Upper lobe of left lung (tissue), 6 donors: Measurements from ENCODE around the gene SF3B6. TPM values are rescaled to one million over a fixed set of nuclear protein-coding genes. Genes with fewer than 3 reads are reported as not detected.

ENCODE experiments used
- ATAC-seq, 2 donors: fragments of 200-7000 bp; cut with Tn5 transposase; one replicate each; pipeline ENCODE4 v1.9.1; 2022; ENCODE audit warnings: mild to moderate bottlenecking in 2 of 2, moderate library complexity in 2 of 2; ENCODE audit not compliant: low FRiP score in 2 of 2
- DNase-seq, 2 donors: peaks; one replicate each; pipeline ENCODE4 v3.0.0-alpha.2; 2019 to 2020
- H3K27ac ChIP-seq, 4 donors: fragments of 200-600 bp; sonication (generic); one replicate each; pipeline ENCODE4 v1.5.1; 2016 to 2019
- H3K27me3 ChIP-seq, 4 donors: fragments of 200-600 bp; sonication (generic); one replicate each; pipeline ENCODE4 v1.5.1; 2017 to 2019
- H3K36me3 ChIP-seq, 4 donors: fragments of 200-600 bp; sonication (generic); one replicate each; pipeline ENCODE4 v1.5.1; 2016 to 2019
- H3K4me1 ChIP-seq, 4 donors: fragments of 200-600 bp; sonication (generic); one replicate each; pipeline ENCODE4 v1.5.1; 2018 to 2019
- H3K4me3 ChIP-seq, 4 donors: fragments of 200-600 bp; sonication (generic); one replicate each; pipeline ENCODE4 v1.5.1; 2017 to 2019; ENCODE audit warnings: mild to moderate bottlenecking in 2 of 4, moderate library complexity in 1 of 4
- H3K9me3 ChIP-seq, 4 donors: fragments of 200-600 bp; sonication (generic); one replicate each; pipeline ENCODE4 v1.5.1; 2018 to 2019
- EP300 ChIP-seq, 4 donors: sonication (generic); formaldehyde crosslinking; IDR thresholded peaks; one replicate each; pipeline ENCODE4 v1.5.1; 2017; ENCODE audit warnings: antibody characterized with exemption in 4 of 4, control low read depth in 2 of 4
- POLR2A ChIP-seq, 4 donors: fragments of 450-650 bp; IDR thresholded peaks; one replicate each; pipeline ENCODE4 v1.5.1; 2016 to 2017; ENCODE audit warnings: antibody characterized with exemption in 4 of 4, mild to moderate bottlenecking in 2 of 4
- POLR2AphosphoS5 ChIP-seq, 2 donors: sonication (generic); formaldehyde crosslinking; IDR thresholded peaks; one replicate each; pipeline ENCODE4 v1.5.1; 2017; ENCODE audit warnings: antibody characterized with exemption in 2 of 2
- WGBS, 2 donors: methylation state at CpG; one replicate each; pipeline ENCODE4 v1.1.5; 2017 to 2018; 5-methylcytosine and 5-hydroxymethylcytosine counted together
- total RNA-seq, 6 donors: library from RNA; depleted of rRNA in 4 of 6; stranded (reverse); fragments of >200 nt in 4 of 6; gene quantifications; one replicate each; pipeline versions ENCODE4 v1.1.0 to v1.2.1, GENCODE V29; 2016 to 2021
- TF ChIP-seq, protein P1 (sequence below), 6 experiments: fragments of 450-650 bp in 4 of 6; fragments of 200-600 bp in 2 of 6; sonication (generic) in 2 of 6; IDR thresholded peaks; one replicate each; pipeline ENCODE4 v1.5.1; 2016 to 2019; ENCODE audit warnings: antibody characterized with exemption in 6 of 6
- donor health status: DM: no; HTN: no; CAD: no; lungs with moderate emphysema.
- donor health status: DM: no; HTN: yes; CAD: no; lungs with severe emphysema.

The SF3B6 gene
- total RNA-seq, 6 donors from 2014 or later, result 38.8 to 93.7 (median 64.7) TPM

DNA sequence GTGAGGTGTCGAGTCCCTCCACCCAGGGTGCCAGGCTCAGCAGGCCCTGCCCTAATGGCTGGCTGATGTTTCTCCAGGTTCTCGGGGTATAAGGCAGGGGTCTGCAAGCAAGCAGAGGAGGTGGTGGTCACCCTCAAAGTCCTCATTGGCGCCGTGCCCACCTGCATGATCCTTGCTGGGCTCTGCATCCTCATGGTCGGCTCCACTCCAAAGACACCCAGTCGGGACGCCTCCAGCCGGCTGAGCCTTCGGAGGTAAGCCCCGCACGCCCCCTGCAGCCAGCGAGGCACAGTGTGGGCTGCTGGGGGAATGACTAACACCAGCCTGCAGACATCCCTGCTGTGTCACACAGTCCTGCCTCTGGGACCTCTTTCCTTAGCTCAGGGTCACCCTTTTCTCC is 52.1 kb downstream of the SF3B6 start:
- peak in 1 of 2 donors; percentile 61 for DNase-seq
- no peaks in the 10 kb centered on the region for H3K4me1 ChIP-seq
- H3K36me3 ChIP-seq, result peaks cover 0 to 34% (median 12%) of the 10 kb centered on the region in 4 donors

DNA sequence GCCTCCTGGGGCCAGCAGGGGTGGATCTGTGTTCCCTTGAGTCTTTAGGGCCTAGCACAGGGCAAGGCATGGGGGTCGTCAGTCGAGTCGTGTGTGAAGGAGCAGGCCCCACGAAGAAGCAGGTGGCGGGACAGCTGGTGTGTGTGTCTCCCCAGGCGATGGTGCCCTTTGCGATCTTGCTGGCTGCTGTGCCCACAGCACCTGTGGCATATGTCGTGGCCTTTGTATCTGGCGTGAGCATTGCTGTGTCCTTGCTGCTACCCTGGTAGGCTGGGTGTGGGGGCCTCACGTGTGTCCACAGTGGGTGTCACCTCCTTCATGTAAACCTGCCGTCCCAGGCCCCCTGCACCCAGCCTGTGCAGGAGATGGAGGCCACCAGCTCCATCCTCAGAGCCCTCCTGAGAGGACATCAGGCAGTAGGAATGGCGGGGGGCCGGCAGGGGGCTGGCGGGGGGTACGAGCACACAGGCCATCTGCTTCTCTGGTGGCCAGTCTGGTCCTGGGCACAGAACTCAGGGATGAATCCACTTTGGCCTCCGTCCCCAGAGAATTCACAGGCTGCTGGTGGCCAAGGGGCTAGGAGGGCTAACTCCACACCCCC is 53.1 kb downstream of the SF3B6 start:
- peak in 1 of 2 donors; percentile 60 for DNase-seq
- 83 to 90% methylated on average over 8 to 16 of the region's 16 CpGs for WGBS, 2 donors
- TF ChIP-seq POLR2AphosphoS5 (IDR thresholded peaks at IDR 0.05), result no peak
- TF ChIP-seq POLR2A (IDR thresholded peaks at IDR 0.05), result no peak
- TF ChIP-seq, protein P1, sequence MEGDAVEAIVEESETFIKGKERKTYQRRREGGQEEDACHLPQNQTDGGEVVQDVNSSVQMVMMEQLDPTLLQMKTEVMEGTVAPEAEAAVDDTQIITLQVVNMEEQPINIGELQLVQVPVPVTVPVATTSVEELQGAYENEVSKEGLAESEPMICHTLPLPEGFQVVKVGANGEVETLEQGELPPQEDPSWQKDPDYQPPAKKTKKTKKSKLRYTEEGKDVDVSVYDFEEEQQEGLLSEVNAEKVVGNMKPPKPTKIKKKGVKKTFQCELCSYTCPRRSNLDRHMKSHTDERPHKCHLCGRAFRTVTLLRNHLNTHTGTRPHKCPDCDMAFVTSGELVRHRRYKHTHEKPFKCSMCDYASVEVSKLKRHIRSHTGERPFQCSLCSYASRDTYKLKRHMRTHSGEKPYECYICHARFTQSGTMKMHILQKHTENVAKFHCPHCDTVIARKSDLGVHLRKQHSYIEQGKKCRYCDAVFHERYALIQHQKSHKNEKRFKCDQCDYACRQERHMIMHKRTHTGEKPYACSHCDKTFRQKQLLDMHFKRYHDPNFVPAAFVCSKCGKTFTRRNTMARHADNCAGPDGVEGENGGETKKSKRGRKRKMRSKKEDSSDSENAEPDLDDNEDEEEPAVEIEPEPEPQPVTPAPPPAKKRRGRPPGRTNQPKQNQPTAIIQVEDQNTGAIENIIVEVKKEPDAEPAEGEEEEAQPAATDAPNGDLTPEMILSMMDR (IDR thresholded peaks at IDR 0.05), result no peak
- TF ChIP-seq EP300 (IDR thresholded peaks at IDR 0.05), result no peak
- Histone ChIP-seq H3K36me3 (peaks cover 0 to 32% (median 12%) of the 10 kb centered on the region in 4 donors), H3K4me3 (no peak overlapping the region), H3K27ac (no peak overlapping the region), H3K9me3 (no peaks in the 10 kb centered on the region), H3K4me1 (no peaks in the 10 kb centered on the region), H3K27me3 (no peaks in the 10 kb centered on the region)
- ATAC-seq, result no peak

More for the DNA sequence above, 52.1 kb downstream of the SF3B6 start:
- TF ChIP-seq POLR2AphosphoS5 (IDR thresholded peaks at IDR 0.05), result no peak
- TF ChIP-seq POLR2A (IDR thresholded peaks at IDR 0.05), result no peak
- TF ChIP-seq EP300 (IDR thresholded peaks at IDR 0.05), result no peak
- TF ChIP-seq, protein P1 (IDR thresholded peaks at IDR 0.05), result no peak
- WGBS, 2 donors, result 76 to 78% methylated on average over 10 to 12 of the region's 12 CpGs
- no peaks in the 10 kb centered on the region for H3K9me3 ChIP-seq
- H3K27ac ChIP-seq, result no peak overlapping the region
- H3K4me3 ChIP-seq, result no peak overlapping the region
- no peak for ATAC-seq
- H3K27me3 ChIP-seq, result no peaks in the 10 kb centered on the region

DNA sequence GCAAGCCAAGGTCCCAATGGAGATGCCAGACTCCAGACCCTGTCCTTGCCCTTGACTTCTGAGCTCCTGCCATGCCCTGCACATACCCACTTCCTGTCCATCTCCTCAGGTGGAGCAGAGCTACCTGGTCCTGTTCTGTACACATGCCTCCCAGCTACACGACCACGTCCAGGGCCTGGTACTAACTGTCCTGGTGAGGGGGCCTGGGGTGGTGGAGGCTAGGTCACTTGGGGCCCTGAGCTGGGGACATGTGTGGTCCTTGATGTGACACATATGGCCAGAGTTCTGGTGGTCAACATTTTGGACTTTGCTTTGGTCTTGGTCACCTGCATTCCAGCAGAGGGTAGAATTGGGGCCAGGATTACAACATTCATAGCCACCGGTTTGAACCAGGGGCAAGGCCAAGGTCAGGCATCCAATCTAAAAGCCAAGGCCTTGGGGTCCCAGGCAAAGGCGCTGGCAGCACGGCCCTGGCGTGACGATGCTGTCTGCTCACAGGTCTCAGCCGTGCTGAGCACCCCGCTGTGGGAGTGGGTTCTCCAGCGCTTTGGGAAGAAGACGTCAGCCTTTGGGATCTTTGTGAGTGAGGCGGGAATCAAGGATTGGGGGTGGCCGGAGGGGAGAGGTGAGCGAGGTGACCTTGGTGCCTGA is 53.7 kb downstream of the SF3B6 start:
- WGBS, 2 donors, result 96 to 97% methylated on average over 5 to 14 of the region's 14 CpGs
- Histone ChIP-seq H3K36me3 (peaks cover 0 to 28% (median 12%) of the 10 kb centered on the region in 4 donors), H3K4me1 (no peaks in the 10 kb centered on the region), H3K9me3 (no peaks in the 10 kb centered on the region), H3K27ac (no peak overlapping the region), H3K27me3 (no peaks in the 10 kb centered on the region), H3K4me3 (no peak overlapping the region)
- DNase-seq (peak in 1 of 2 donors; percentile 53), ATAC-seq (no peak)
- TF ChIP-seq, protein P1 (IDR thresholded peaks at IDR 0.05), result no peak
- no peak for TF ChIP-seq EP300 (IDR thresholded peaks at IDR 0.05)
- TF ChIP-seq POLR2A (IDR thresholded peaks at IDR 0.05), result no peak
- no peak for TF ChIP-seq POLR2AphosphoS5 (IDR thresholded peaks at IDR 0.05)

DNA sequence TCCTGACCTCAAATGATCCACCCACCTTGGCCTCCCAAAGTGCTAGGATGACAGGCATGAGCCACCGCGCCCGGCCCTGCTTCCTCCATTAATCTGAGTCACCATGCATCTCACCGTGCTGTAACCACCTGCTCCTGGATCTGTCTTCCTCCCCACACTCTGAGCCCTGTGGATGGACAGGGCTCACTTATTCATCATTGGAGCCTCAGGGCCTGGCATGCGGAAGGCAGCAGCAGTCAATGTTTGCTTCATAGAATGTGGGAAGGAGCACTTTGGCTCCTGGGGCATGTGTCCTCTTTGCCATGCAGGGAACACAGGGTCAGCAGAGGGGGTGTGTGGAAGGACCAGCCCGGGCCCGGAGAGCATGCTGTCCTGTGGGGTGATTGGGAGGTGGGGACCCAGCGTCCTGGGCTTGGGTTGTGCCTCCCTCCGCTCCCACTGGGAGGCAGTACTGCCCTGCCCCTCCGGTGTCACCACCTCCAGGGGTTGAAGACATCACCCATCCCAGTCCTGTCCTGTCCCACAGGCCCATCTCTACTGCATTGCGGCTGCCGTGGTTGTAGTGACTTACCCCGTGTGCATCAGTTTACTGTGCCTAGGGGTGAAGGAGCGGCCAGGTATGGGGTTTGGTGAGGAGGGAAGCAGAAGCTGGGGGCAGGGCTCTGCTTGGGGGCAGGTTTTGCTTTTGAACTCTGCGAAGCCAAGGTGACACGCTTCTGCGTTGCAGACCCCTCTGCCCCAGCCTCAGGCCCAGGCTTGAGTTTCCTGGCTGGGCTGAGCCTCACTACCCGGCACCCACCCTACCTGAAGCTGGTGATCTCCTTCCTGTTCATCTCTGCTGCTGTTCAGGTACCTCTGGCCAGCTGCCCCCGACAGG is 54.8 kb downstream of the SF3B6 start:
- TF ChIP-seq, protein P1 (IDR thresholded peaks at IDR 0.05), result peak in 3 of 6 experiments; percentile 7 to 46 (median 46)
- TF ChIP-seq EP300 (IDR thresholded peaks at IDR 0.05) (no peak), POLR2A (IDR thresholded peaks at IDR 0.05) (no peak), POLR2AphosphoS5 (IDR thresholded peaks at IDR 0.05) (no peak)
- no peaks in the 10 kb centered on the region for H3K9me3 ChIP-seq
- DNase-seq (no peak), ATAC-seq (no peak)
- H3K27me3 ChIP-seq, result no peaks in the 10 kb centered on the region
- no peaks in the 10 kb centered on the region for H3K4me1 ChIP-seq
- 82 to 91% methylated on average over 16 to 18 of the region's 19 CpGs for WGBS, 2 donors
- H3K4me3 ChIP-seq, result no peak overlapping the region
- H3K36me3 ChIP-seq, result peaks cover 0 to 26% (median 12%) of the 10 kb centered on the region in 4 donors
- H3K27ac ChIP-seq, result no peak overlapping the region
